ENCODE results near the gene ARHGAP11A.
"Not testable (repeated sequence)": the region's sequence is repeated elsewhere in the genome, so short reads cannot be mapped to it uniquely, and the experiment has no call there.

ARHGAP11A gene, protein sequence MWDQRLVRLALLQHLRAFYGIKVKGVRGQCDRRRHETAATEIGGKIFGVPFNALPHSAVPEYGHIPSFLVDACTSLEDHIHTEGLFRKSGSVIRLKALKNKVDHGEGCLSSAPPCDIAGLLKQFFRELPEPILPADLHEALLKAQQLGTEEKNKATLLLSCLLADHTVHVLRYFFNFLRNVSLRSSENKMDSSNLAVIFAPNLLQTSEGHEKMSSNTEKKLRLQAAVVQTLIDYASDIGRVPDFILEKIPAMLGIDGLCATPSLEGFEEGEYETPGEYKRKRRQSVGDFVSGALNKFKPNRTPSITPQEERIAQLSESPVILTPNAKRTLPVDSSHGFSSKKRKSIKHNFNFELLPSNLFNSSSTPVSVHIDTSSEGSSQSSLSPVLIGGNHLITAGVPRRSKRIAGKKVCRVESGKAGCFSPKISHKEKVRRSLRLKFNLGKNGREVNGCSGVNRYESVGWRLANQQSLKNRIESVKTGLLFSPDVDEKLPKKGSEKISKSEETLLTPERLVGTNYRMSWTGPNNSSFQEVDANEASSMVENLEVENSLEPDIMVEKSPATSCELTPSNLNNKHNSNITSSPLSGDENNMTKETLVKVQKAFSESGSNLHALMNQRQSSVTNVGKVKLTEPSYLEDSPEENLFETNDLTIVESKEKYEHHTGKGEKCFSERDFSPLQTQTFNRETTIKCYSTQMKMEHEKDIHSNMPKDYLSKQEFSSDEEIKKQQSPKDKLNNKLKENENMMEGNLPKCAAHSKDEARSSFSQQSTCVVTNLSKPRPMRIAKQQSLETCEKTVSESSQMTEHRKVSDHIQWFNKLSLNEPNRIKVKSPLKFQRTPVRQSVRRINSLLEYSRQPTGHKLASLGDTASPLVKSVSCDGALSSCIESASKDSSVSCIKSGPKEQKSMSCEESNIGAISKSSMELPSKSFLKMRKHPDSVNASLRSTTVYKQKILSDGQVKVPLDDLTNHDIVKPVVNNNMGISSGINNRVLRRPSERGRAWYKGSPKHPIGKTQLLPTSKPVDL

DNA sequence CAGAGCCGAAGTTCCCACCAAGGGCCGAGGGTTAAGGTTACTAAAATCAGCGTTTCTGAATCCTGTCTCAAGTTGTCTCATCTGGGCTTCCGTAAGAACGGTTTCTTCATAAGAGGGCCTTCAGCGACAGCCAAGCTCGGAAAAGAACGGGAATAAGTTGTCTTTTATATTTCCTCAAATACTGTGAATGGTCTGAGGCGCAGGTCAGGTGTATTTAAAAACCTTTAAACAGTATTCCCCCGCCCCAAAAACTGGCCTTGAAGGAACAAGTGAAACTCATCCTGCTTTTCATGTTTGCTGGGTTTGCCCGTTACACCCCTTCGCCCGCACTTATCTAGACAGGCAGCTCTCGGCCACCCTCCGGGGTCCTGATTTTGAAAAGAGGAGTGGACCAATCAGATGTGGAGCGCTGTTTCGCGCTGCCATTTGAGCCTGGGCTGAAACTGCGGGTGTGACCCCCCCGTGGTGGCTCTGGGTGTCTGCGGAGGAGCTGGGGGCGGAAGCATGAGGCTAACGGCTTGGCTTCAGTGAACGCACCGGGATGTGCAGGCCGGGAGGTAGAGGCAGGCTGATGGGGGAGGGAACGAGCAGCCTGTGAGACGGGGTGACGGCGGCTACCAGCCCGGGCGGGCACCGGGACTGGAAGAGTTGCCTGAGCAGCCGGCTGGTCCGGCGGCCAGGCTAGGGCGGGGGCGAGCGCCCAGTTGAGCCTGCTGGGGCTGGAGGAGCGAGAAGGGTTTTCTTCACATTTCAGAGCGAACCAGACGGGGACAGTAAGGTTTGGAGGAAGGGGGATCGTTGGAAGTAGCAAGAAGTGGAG is at the start of gene ARHGAP11A:
Gene ARHGAP11A (plus strand): TSS at position 454 of the 820 bp plus-strand sequence. CDS start 708 bp downstream, outside the sequence.
- peak; percentile 96 for DNase-seq (ENCODE audit: low read depth, low spot score)
- H3K4me3 ChIP-seq (ENCODE audit: low read depth, low read length): peak within 1 kb of the TSS; percentile 67
- in situ Hi-C loops (cut with HindIII; ENCODE audit: low sequenced_read_pairs): not testable (repeated sequence)

DNA sequence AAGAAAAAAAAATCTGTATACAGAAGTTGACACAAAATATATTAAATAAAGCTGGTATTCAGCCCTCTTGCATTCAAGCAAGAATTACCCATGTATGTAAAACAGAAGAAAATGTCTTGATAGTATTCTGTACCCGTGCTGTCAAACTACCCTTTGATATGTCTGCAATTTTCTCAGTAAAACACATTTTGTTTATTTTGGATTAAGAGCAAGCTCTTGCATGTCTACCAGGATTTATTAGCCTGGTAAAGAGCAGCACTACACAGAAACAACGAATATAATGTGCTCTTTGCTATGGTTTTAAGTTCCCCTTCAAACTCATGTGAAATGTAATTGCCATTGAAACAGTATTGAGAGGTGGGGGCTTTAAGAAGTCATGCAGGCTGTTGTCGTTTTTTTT is 46.3 kb upstream of the ARHGAP11A start:
- in situ Hi-C loops (cut with HindIII; ENCODE audit: low sequenced_read_pairs); DNase-seq (ENCODE audit: low read depth, low spot score); H3K4me3 ChIP-seq (ENCODE audit: low read depth, low read length): not testable (repeated sequence)

- DNase-seq (ENCODE audit: low read depth, low spot score); in situ Hi-C loops (cut with HindIII; ENCODE audit: low sequenced_read_pairs); H3K4me3 ChIP-seq (ENCODE audit: low read depth, low read length): not testable (repeated sequence)
These were observed 36.8 kb upstream of the ARHGAP11A start for GRCh38 chr15:32578482-32578881.

DNA sequence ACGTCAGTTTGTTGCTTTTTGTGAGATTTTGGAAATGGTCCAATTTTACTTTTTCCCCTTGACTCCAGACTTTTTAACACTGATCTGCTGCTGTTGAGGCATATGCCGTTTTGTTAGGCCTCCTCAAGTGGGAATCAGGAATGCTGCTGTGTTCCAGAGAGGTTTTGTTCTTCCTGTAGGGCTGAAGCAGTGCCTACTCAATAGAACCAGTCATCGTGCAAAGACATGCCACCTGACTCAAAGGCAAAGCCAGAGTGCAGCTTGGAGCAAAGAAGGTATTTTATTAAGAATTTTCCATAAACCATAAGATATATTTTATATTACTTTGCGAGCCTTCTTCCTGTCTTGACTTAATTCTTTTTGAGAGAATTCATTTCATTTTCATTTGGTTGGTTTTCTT is 29.5 kb upstream of the ARHGAP11A start:
- H3K4me3 ChIP-seq (ENCODE audit: low read depth, low read length); in situ Hi-C loops (cut with HindIII; ENCODE audit: low sequenced_read_pairs); DNase-seq (ENCODE audit: low read depth, low spot score): not testable (repeated sequence)

GRCh38 chr15:32593151-32593550 is 22.2 kb upstream of the ARHGAP11A start, which contains the start of gene GOLGA8N:
Gene GOLGA8N (plus strand): TSS chr15:32593456.
- in situ Hi-C loops (cut with HindIII; ENCODE audit: low sequenced_read_pairs); H3K4me3 ChIP-seq (ENCODE audit: low read depth, low read length); DNase-seq (ENCODE audit: low read depth, low spot score): not testable (repeated sequence)

DNA sequence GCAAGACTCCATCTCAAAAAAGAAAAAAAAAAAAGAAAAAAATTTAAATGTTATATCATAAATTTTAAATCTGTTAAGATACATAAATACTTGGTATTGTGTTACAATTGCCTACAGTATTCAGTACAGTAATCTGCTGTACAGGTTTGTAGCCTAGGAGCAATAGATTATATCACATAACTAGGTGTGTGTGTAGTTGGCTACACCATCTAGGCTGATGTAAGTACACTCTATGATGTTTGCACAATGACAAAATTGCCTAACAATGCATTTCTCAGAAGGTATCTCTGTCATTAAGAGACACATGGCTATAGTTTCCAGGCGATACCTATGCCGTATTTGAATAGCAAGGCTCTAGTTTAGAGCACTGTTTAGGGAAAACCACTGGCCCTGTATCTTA is 5.8 kb upstream of the ARHGAP11A start:
- H3K4me3 ChIP-seq (ENCODE audit: low read depth, low read length); DNase-seq (ENCODE audit: low read depth, low spot score); in situ Hi-C loops (cut with HindIII; ENCODE audit: low sequenced_read_pairs): not testable (repeated sequence)

DNA sequence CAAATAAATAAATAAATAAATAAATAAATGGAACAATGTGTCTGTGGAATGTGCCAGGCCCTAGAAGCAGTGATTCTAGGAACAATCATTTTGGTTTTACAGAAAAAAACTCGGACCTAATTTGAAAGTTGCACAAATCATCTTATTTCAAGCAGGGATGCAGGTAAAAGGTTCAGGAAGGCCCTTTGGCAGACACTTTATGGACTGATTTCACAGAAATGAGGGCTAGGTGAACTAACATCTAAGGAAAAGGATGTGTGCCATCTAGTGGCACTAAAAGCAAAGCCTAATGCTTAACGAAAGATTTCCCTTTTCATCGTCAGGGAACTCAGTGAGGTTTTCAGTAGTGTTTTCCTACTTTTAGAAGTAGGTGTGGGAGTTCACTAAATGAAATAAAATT is 4.6 kb upstream of the ARHGAP11A start:
- not testable (repeated sequence) for H3K4me3 ChIP-seq (ENCODE audit: low read depth, low read length)
- DNase-seq (ENCODE audit: low read depth, low spot score): peak; percentile 60

DNA sequence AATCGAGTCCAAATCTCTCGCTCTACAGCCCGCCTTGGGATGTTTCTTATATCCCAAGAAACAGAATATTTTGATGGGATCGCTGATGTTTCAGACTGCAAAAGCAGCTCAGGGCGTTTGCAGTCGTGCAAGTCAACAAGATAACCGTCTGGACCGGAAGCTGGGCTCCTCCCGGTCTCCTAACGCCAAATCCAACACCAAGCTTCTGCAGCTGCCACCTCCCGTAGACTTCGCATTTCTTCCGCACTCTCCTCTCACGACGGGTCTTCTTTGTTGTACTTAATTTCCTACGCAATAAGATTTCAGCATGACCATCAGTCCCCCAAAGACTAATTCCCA is 623 bp upstream of the ARHGAP11A start:
- peak overlapping the region; percentile 67 for H3K4me3 ChIP-seq (ENCODE audit: low read depth, low read length)
- in situ Hi-C loops (cut with HindIII; ENCODE audit: low sequenced_read_pairs); DNase-seq (ENCODE audit: low read depth, low spot score): not testable (repeated sequence)

More for the DNA sequence above, 4.6 kb upstream of the ARHGAP11A start:
- in situ Hi-C loops (cut with HindIII; ENCODE audit: low sequenced_read_pairs): not testable (repeated sequence)

- in situ Hi-C loops (cut with HindIII; ENCODE audit: low sequenced_read_pairs); DNase-seq (ENCODE audit: low read depth, low spot score): not testable (repeated sequence)
- peak overlapping the region; percentile 67 for H3K4me3 ChIP-seq (ENCODE audit: low read depth, low read length)
These were observed 645 bp downstream of the ARHGAP11A start for GRCh38 chr15:32615871-32616426.

DNA sequence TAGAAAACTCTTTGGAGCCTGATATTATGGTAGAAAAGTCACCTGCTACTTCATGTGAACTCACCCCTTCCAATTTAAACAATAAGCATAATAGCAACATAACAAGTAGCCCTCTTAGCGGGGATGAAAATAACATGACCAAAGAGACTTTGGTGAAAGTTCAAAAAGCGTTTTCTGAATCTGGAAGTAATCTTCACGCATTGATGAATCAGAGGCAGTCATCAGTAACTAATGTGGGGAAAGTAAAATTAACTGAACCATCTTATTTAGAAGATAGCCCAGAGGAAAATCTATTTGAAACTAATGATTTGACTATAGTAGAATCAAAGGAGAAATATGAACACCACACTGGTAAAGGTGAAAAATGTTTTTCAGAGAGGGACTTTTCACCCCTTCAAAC is 21.1 kb downstream of the ARHGAP11A start:
- no peak overlapping the region for H3K4me3 ChIP-seq (ENCODE audit: low read depth, low read length)
- DNase-seq (ENCODE audit: low read depth, low spot score): peak; percentile 10
- in situ Hi-C loops (cut with HindIII; ENCODE audit: low sequenced_read_pairs): no loop called here
- TF ChIP-seq, protein P1, sequence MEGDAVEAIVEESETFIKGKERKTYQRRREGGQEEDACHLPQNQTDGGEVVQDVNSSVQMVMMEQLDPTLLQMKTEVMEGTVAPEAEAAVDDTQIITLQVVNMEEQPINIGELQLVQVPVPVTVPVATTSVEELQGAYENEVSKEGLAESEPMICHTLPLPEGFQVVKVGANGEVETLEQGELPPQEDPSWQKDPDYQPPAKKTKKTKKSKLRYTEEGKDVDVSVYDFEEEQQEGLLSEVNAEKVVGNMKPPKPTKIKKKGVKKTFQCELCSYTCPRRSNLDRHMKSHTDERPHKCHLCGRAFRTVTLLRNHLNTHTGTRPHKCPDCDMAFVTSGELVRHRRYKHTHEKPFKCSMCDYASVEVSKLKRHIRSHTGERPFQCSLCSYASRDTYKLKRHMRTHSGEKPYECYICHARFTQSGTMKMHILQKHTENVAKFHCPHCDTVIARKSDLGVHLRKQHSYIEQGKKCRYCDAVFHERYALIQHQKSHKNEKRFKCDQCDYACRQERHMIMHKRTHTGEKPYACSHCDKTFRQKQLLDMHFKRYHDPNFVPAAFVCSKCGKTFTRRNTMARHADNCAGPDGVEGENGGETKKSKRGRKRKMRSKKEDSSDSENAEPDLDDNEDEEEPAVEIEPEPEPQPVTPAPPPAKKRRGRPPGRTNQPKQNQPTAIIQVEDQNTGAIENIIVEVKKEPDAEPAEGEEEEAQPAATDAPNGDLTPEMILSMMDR (IDR thresholded peaks at IDR 0.05; ENCODE audit: low read depth, low read length): no peak

Data from astrocyte of the spinal cord (primary cell).